ENCODE results near the gene ZNF195. TPM values are rescaled to one million over a fixed set of nuclear protein-coding genes. Genes with fewer than 3 reads are reported as not detected.

The ZNF195 gene
- total RNA-seq, 1 experiment from 2014 or later = 13.4 TPM

DNA sequence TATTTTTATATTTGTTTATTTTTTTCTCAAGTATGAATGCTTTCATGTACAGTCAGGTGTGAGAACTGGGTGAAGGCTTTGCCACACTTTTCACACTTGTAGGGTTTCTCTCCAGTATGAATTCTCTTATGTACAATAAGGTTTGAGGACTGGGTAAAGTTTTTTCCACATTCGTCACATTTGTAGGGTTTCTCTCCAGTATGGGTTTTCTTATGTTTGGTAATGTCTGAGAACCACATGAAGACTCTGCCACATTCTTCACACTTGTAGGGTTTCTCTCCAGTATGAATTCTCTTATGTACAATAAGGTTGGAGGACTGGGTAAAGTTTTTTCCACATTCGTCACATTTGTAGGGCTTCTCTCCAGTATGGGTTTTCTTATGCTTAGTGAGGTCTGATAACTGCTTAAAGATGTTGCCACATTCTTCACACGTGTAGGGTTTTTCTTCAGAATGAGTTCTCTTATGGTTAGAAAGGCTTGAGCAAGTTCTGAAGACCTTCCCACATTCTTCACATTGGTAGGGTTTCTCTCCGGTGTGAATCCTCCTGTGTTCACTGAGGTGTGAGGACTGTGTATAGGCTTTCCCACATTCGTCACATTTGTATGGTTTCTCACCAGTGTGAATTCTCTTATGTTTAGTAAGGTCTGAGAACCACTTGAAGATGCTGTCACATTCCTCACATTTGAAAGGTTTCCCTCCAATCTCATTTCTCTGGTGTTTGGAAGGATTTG lies 19.7 kb downstream of the ZNF195 start:
- no peak overlapping the region for H3K27ac ChIP-seq
- no peak for TF ChIP-seq EZH2 (IDR thresholded peaks at IDR 0.05; ENCODE audit: low read depth)
- TF ChIP-seq, protein P1, sequence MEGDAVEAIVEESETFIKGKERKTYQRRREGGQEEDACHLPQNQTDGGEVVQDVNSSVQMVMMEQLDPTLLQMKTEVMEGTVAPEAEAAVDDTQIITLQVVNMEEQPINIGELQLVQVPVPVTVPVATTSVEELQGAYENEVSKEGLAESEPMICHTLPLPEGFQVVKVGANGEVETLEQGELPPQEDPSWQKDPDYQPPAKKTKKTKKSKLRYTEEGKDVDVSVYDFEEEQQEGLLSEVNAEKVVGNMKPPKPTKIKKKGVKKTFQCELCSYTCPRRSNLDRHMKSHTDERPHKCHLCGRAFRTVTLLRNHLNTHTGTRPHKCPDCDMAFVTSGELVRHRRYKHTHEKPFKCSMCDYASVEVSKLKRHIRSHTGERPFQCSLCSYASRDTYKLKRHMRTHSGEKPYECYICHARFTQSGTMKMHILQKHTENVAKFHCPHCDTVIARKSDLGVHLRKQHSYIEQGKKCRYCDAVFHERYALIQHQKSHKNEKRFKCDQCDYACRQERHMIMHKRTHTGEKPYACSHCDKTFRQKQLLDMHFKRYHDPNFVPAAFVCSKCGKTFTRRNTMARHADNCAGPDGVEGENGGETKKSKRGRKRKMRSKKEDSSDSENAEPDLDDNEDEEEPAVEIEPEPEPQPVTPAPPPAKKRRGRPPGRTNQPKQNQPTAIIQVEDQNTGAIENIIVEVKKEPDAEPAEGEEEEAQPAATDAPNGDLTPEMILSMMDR (conservative IDR thresholded peaks at IDR 0.05) = no peak
- ChIA-PET POLR2A (ENCODE audit: unreplicated experiment) (no interaction called here), CTCF (no interaction called here)
- H3F3A ChIP-seq (ENCODE audit: insufficient read depth, low read depth) = no peaks in the 10 kb centered on the region
- no peaks in the 10 kb centered on the region for H3K4me1 ChIP-seq (replicated peaks; ENCODE audit: insufficient read depth)
- no TSS peak for BruUV-seq (replicated peaks)
- H3K79me2 ChIP-seq (ENCODE audit: low read depth) = no peaks in the 10 kb centered on the region
- intact Hi-C loops (cut with micrococcal nuclease; ENCODE audit: unreplicated experiment) = no loop called here
- no peak overlapping the region for H2AFZ ChIP-seq
- no peaks in the 10 kb centered on the region for H4K20me1 ChIP-seq (ENCODE audit: insufficient read depth)
- no peaks in the 10 kb centered on the region for H3K27me3 ChIP-seq (ENCODE audit: insufficient read depth, low read depth)
- H3K36me3 ChIP-seq (ENCODE audit: low read depth) = peaks cover 53% of the 10 kb centered on the region
- DNase-seq = no peak
- H3K9me3 ChIP-seq (ENCODE audit: insufficient read depth, low read depth) = peaks cover 31% of the 10 kb centered on the region
- no peaks in the 10 kb centered on the region for H3K9me2 ChIP-seq (ENCODE audit: insufficient read depth)
- H3K4me3 ChIP-seq = no peak overlapping the region
- no peak overlapping the region for H3K4me2 ChIP-seq

DNA sequence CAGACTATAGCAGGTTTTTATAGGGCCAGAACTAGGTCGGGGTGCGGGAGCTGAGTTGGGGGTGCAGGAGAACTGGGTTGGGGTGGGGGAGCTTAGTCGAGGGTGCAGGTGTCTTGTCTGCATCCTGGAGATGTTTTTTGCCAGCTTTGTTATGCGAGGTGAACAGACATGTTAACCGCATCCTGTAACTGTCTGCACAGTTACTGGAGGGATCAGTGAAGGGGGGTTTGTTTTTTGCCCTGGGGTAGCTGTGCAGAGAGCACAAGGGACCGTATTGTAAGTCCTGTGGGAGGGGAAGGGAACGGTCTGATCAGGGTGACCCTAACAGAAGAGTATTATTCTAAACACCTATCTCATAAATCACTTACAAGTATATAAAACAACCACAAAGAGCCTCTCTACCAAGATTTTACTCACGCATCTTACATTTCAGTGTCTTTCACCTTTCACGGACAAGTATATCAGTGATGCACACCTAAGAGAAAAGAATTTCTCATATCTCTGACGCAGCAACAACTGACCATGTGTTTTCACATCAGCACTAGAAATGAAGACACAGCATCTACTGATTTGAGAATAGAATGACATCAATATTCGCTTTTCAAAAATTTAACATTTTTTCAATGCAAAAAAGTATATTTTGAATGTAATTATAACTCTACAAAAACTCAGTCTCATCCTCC lies 20.8 kb downstream of the ZNF195 start:
- intact Hi-C loops (cut with micrococcal nuclease; ENCODE audit: unreplicated experiment) = no loop called here
- no peak overlapping the region for H3K4me2 ChIP-seq
- no peaks in the 10 kb centered on the region for H3F3A ChIP-seq (ENCODE audit: insufficient read depth, low read depth)

DNA sequence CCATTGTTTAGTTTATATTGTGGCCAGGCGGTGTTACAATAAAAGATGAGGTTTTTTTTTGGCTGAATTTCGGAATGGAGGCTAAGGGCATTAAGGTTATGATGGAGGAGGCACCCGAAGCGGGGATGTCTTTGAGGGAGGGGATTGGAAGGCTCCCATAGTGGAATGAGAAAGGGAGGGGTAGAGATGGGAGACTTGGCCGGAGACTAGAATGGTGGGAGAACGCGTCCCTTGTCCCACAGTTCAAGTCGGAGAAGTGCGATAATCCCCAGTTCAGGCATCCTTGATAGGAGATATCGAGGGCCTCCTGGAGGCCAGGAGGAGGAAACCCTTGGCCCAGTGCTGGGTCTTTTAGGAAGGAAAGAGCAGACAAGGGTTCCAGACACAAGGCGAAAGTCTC lies 21.6 kb downstream of the ZNF195 start:
- H3K9me3 ChIP-seq (ENCODE audit: insufficient read depth, low read depth) = peaks cover 17% of the 10 kb centered on the region

More for the DNA sequence above, 20.8 kb downstream of the ZNF195 start:
- H3K9me3 ChIP-seq (ENCODE audit: insufficient read depth, low read depth) = peaks cover 25% of the 10 kb centered on the region
- no peaks in the 10 kb centered on the region for H3K27me3 ChIP-seq (ENCODE audit: insufficient read depth, low read depth)
- no peak for DNase-seq
- no peaks in the 10 kb centered on the region for H3K4me1 ChIP-seq (replicated peaks; ENCODE audit: insufficient read depth)
- H3K9me2 ChIP-seq (ENCODE audit: insufficient read depth) = no peaks in the 10 kb centered on the region
- no peak overlapping the region for H2AFZ ChIP-seq
- H3K36me3 ChIP-seq (ENCODE audit: low read depth) = peaks cover 42% of the 10 kb centered on the region
- H3K27ac ChIP-seq = no peak overlapping the region
- H3K4me3 ChIP-seq = no peak overlapping the region
- no TSS peak for BruUV-seq (replicated peaks)
- H3K79me2 ChIP-seq (ENCODE audit: low read depth) = no peaks in the 10 kb centered on the region
- no peaks in the 10 kb centered on the region for H4K20me1 ChIP-seq (ENCODE audit: insufficient read depth)
- TF ChIP-seq, protein P1 (conservative IDR thresholded peaks at IDR 0.05) = no peak
- TF ChIP-seq EZH2 (IDR thresholded peaks at IDR 0.05; ENCODE audit: low read depth) = no peak
- POLR2A ChIA-PET (ENCODE audit: unreplicated experiment) = no interaction called here
- CTCF ChIA-PET = no interaction called here

More for the DNA sequence above, 21.6 kb downstream of the ZNF195 start:
- intact Hi-C loops (cut with micrococcal nuclease; ENCODE audit: unreplicated experiment) = no loop called here
- Histone ChIP-seq H3K36me3 (ENCODE audit: low read depth) (peaks cover 34% of the 10 kb centered on the region), H3K9me2 (ENCODE audit: insufficient read depth) (no peaks in the 10 kb centered on the region), H3K27ac (no peak overlapping the region), H3K79me2 (ENCODE audit: low read depth) (no peaks in the 10 kb centered on the region), H3K4me3 (no peak overlapping the region), H3K27me3 (ENCODE audit: insufficient read depth, low read depth) (no peaks in the 10 kb centered on the region), H3K4me2 (no peak overlapping the region), H3K4me1 (replicated peaks; ENCODE audit: insufficient read depth) (no peaks in the 10 kb centered on the region), H3F3A (ENCODE audit: insufficient read depth, low read depth) (no peaks in the 10 kb centered on the region), H2AFZ (no peak overlapping the region), H4K20me1 (ENCODE audit: insufficient read depth) (no peaks in the 10 kb centered on the region)
- CTCF ChIA-PET = no interaction called here
- POLR2A ChIA-PET (ENCODE audit: unreplicated experiment) = no interaction called here
- no peak for DNase-seq
- no TSS peak for BruUV-seq (replicated peaks)
- no peak for TF ChIP-seq EZH2 (IDR thresholded peaks at IDR 0.05; ENCODE audit: low read depth)
- TF ChIP-seq, protein P1 (conservative IDR thresholded peaks at IDR 0.05) = no peak

All from PC-9 (cell line).